Hepatocyte (in vitro differentiated cells): Measurements from ENCODE around the gene CPT1A. TPM values are rescaled to one million over a fixed set of nuclear protein-coding genes. Genes with fewer than 3 reads are reported as not detected.

Experiments used
- DNase-seq: peaks from one replicate; pipeline ENCODE4 v3.0.0-alpha.2; 2016; ENCODE audit warnings: low spot score
- H2AFZ ChIP-seq: fragments of 200-600 bp; sonication (generic); 2 replicates; pipeline ENCODE4 v1.6.0; 2016; ENCODE audit warnings: antibody characterized with exemption, mild to moderate bottlenecking
- H3K27ac ChIP-seq: fragments of 200-600 bp; sonication (generic); 2 replicates; pipeline ENCODE4 v1.5.1; 2016; ENCODE audit warnings: mild to moderate bottlenecking
- H3K27me3 ChIP-seq: fragments of 200-600 bp; sonication (generic); 2 replicates; pipeline ENCODE4 v1.6.1; 2016
- H3K36me3 ChIP-seq: fragments of 200-600 bp; sonication (generic); replicated peaks from 2 replicates; pipeline ENCODE4 v1.5.1; 2016; ENCODE audit warnings: low read depth; ENCODE audit not compliant: insufficient read depth
- H3K4me1 ChIP-seq: fragments of 200-600 bp; sonication (generic); 2 replicates; pipeline ENCODE4 v1.5.1; 2016; ENCODE audit warnings: mild to moderate bottlenecking, moderate library complexity; ENCODE audit not compliant: insufficient read depth
- H3K4me2 ChIP-seq: fragments of 200-600 bp; sonication (generic); 2 replicates; pipeline ENCODE4 v1.6.0; 2016
- H3K4me3 ChIP-seq: fragments of 200-600 bp; sonication (generic); 2 replicates; pipeline ENCODE4 v1.5.1; 2016; ENCODE audit warnings: mild to moderate bottlenecking
- H3K79me2 ChIP-seq: fragments of 200-600 bp; sonication (generic); 2 replicates; pipeline ENCODE4 v1.6.0; 2017; ENCODE audit warnings: mild to moderate bottlenecking
- H3K9me2 ChIP-seq: fragments of 200-600 bp; sonication (generic); replicated peaks from 2 replicates; pipeline ENCODE4 v1.6.0; 2017; ENCODE audit warnings: mild to moderate bottlenecking; ENCODE audit not compliant: insufficient read depth
- H3K9me3 ChIP-seq: fragments of 200-600 bp; sonication (generic); 2 replicates; pipeline ENCODE4 v1.5.1; 2016; ENCODE audit warnings: low read depth, mild to moderate bottlenecking
- H4K20me1 ChIP-seq: fragments of 200-600 bp; sonication (generic); 2 replicates; pipeline ENCODE4 v1.6.0; 2016; ENCODE audit warnings: mild to moderate bottlenecking; ENCODE audit not compliant: insufficient read depth, poor library complexity, severe bottlenecking
- CTCF ChIP-seq: fragments of 200-600 bp; sonication (generic); IDR thresholded peaks from 2 replicates; pipeline ENCODE4 v1.5.1; 2016; ENCODE audit warnings: antibody characterized with exemption, mild to moderate bottlenecking; ENCODE audit not compliant: poor library complexity
- EZH2 ChIP-seq: fragments of 200-600 bp; sonication (generic); IDR thresholded peaks from 2 replicates; pipeline ENCODE4 v1.6.1; 2016; ENCODE audit warnings: antibody characterized with exemption, mild to moderate bottlenecking, borderline replicate concordance
- EZH2phosphoT487 ChIP-seq: fragments of 200-600 bp; sonication (generic); IDR thresholded peaks from one replicate; pipeline ENCODE4 v1.6.1; 2018; ENCODE audit warnings: antibody characterized with exemption, mild to moderate bottlenecking, low read depth, moderate library complexity; ENCODE audit not compliant: unreplicated experiment, severe bottlenecking
- WGBS: methylation state at CpG from one replicate; pipeline ENCODE4 v1.1.6; 2016; ENCODE audit warnings: low lambda C conversion rate; ENCODE audit errors: missing lambda C conversion rate; 5-methylcytosine and 5-hydroxymethylcytosine counted together
- polyA plus RNA-seq: library from polyadenylated mRNA; unstranded; fragments of >200 nt; fragmentation: Nextera tagmentation; extraction: Ambion mirVana; gene quantifications from 2 replicates; pipeline ENCODE4 v1.2.1, GENCODE V29; 2016
- total RNA-seq: library from RNA; depleted of rRNA; stranded (reverse); fragments of >200 nt; gene quantifications from 2 replicates; pipeline ENCODE4 v1.2.3, GENCODE V29; 2014

Gene CPT1A
- total and polyA plus RNA-seq, 2 experiments from 2014 or later = 8.3 to 24.8 TPM

- no peak for TF ChIP-seq EZH2
- TF ChIP-seq CTCF = no peak
- no peak for TF ChIP-seq EZH2phosphoT487
- no peak overlapping the region for H3K4me3 ChIP-seq
- peak overlapping the region; percentile 83 for H3K4me2 ChIP-seq
- no peaks in the 10 kb centered on the region for H4K20me1 ChIP-seq
- 87% methylated on average over 17 of the region's 17 CpGs for WGBS
- peaks cover 34% of the 10 kb centered on the region for H3K4me1 ChIP-seq
- DNase-seq = no peak
- peaks cover 10% of the 10 kb centered on the region for H3K27me3 ChIP-seq
- peak overlapping the region; percentile 93 for H3K27ac ChIP-seq
- no peak overlapping the region for H2AFZ ChIP-seq
- no peaks in the 10 kb centered on the region for H3K36me3 ChIP-seq
- no peaks in the 10 kb centered on the region for H3K9me2 ChIP-seq
- H3K79me2 ChIP-seq = peaks cover 31% of the 10 kb centered on the region
- H3K9me3 ChIP-seq = no peaks in the 10 kb centered on the region
Measured at GRCh38 chr11:68837583-68838571, 3.8 kb downstream of the CPT1A start.

- no peak overlapping the region for H3K4me2 ChIP-seq
- no peak overlapping the region for H3K27ac ChIP-seq
- no peaks in the 10 kb centered on the region for H3K9me3 ChIP-seq
- no peaks in the 10 kb centered on the region for H3K36me3 ChIP-seq
- H3K9me2 ChIP-seq = no peaks in the 10 kb centered on the region
- H3K79me2 ChIP-seq = peaks cover 36% of the 10 kb centered on the region
- H3K4me3 ChIP-seq = no peak overlapping the region
- peaks cover 31% of the 10 kb centered on the region for H3K4me1 ChIP-seq
- H4K20me1 ChIP-seq = no peaks in the 10 kb centered on the region
- DNase-seq = no peak
- H3K27me3 ChIP-seq = no peaks in the 10 kb centered on the region
- H2AFZ ChIP-seq = no peak overlapping the region
- TF ChIP-seq EZH2 (no peak), EZH2phosphoT487 (no peak)
- WGBS = 89% methylated on average over 4 of the region's 4 CpGs
Measured at GRCh38 chr11:68835749-68836148, 6.0 kb downstream of the CPT1A start.

- H3K4me2 ChIP-seq = no peak overlapping the region
- no peak overlapping the region for H3K27ac ChIP-seq
- peaks cover 36% of the 10 kb centered on the region for H3K79me2 ChIP-seq
- H4K20me1 ChIP-seq = no peaks in the 10 kb centered on the region
- H3K4me1 ChIP-seq = peaks cover 27% of the 10 kb centered on the region
- WGBS = 87% methylated on average over 5 of the region's 5 CpGs
- H3K36me3 ChIP-seq = no peaks in the 10 kb centered on the region
- H3K4me3 ChIP-seq = no peak overlapping the region
- no peak overlapping the region for H2AFZ ChIP-seq
- no peaks in the 10 kb centered on the region for H3K9me3 ChIP-seq
- no peaks in the 10 kb centered on the region for H3K9me2 ChIP-seq
- no peak for DNase-seq
- TF ChIP-seq CTCF (no peak), EZH2 (no peak), EZH2phosphoT487 (no peak)
- no peaks in the 10 kb centered on the region for H3K27me3 ChIP-seq
Measured at GRCh38 chr11:68835328-68835727, 6.4 kb downstream of the CPT1A start.
